Esophagus muscularis mucosa (tissue), 4 donors: ENCODE results near the gene CALB2. TPM values are rescaled to one million over a fixed set of nuclear protein-coding genes. Genes with fewer than 3 reads are reported as not detected.

Source experiments
- DNase-seq: peaks from one replicate; pipeline ENCODE4 v3.0.0-alpha.2; 2017; ENCODE audit errors: extremely low spot score
- H3K27ac ChIP-seq, 4 donors: fragments of 200-600 bp; sonication (generic); replicated peaks in 1 of 4; 1 replicate in 3 of 4; 2 replicates in 1 of 4; pipeline ENCODE4 v1.5.1; 2016 to 2019; ENCODE audit warnings: mild to moderate bottlenecking in 1 of 4
- H3K27me3 ChIP-seq, 4 donors: fragments of 200-600 bp; sonication (generic); one replicate each; pipeline versions ENCODE4 v1.5.1 to v1.6.0; 2016 to 2019
- H3K36me3 ChIP-seq, 4 donors: fragments of 200-600 bp; sonication (generic); one replicate each; pipeline ENCODE4 v1.5.1; 2016 to 2019
- H3K4me1 ChIP-seq, 4 donors: fragments of 200-600 bp; sonication (generic); one replicate each; pipeline ENCODE4 v1.5.1; 2016 to 2019
- H3K4me3 ChIP-seq, 4 donors: fragments of 200-600 bp; sonication (generic); 1 replicate in 2 of 4; 2 replicates in 2 of 4; pipeline ENCODE4 v1.5.1; 2016 to 2019; ENCODE audit warnings: mild to moderate bottlenecking in 4 of 4, moderate library complexity in 1 of 4
- H3K9me3 ChIP-seq, 4 donors: fragments of 200-600 bp; sonication (generic); 1 replicate in 3 of 4; 2 replicates in 1 of 4; pipeline ENCODE4 v1.5.1; 2016 to 2019
- CTCF ChIP-seq, 3 experiments: fragments of 200-600 bp in 2 of 3; fragments of 450-650 bp in 1 of 3; sonication (generic) in 2 of 3; IDR thresholded peaks; one replicate each; pipeline ENCODE4 v1.5.1; 2017 to 2019; ENCODE audit warnings: antibody characterized with exemption in 3 of 3, mild to moderate bottlenecking in 2 of 3, moderate library complexity in 1 of 3
- EP300 ChIP-seq: sonication (generic); formaldehyde crosslinking; IDR thresholded peaks from one replicate; pipeline ENCODE4 v1.6.1; 2017; ENCODE audit warnings: antibody characterized with exemption
- POLR2A ChIP-seq: fragments of 450-650 bp; IDR thresholded peaks from one replicate; pipeline ENCODE4 v1.6.1; 2017; ENCODE audit warnings: antibody characterized with exemption, moderate library complexity, mild to moderate bottlenecking, low read depth
- POLR2AphosphoS5 ChIP-seq, 2 donors: sonication (generic); formaldehyde crosslinking; IDR thresholded peaks; one replicate each; pipeline ENCODE4 v1.6.1; 2017; ENCODE audit warnings: antibody characterized with exemption in 2 of 2
- WGBS: methylation state at CpG from one replicate; pipeline ENCODE4 v1.1.5; 2018; 5-methylcytosine and 5-hydroxymethylcytosine counted together
- intact Hi-C: fragments of 100-400 bp; cut with DNase I; formaldehyde crosslinking; loops from one replicate; pipeline ENCODE4 v1.15.1; 2023
- total RNA-seq, 4 donors: library from RNA; depleted of rRNA; stranded (reverse); fragments of >200 nt; gene quantifications; one replicate each; pipeline versions ENCODE4 v1.1.0 to v1.2.1, GENCODE V29; 2016

Gene CALB2
- total RNA-seq, 4 donors from 2014 or later, result 0.71 to 3.6 (median 2.4) TPM

DNA sequence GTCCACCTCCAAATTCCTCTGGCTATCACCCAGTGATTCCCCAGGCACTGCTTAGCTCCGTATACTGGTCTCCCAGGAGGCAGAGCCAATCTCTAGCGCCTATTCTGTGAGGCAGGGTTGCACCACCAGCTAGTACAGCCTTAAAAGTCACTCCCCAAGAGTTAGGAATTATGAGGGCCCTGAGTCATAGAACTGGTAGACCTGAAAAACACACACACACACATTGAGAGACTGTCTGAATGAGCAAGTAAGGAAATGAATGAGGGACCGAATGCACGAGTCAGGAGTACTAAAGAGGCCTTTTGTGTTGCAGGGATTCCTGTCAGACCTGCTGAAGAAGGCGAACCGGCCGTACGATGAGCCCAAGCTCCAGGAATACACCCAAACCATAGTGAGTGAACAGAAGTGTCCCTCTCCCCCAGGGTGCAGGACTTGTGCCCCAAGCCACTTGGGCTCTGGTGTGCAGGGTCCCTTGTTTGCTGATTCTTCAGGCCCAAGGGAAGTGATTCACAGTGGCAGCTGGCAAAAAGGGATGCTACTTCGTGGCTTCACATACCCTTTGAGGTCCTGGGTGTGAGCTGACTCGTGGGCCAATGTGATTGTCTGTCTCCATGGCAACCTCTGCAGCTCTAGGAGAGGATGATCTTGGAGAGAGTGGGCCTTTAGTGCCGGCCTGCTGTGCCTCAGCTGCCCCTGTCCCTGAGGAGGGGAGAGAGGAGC, 24.7 kb downstream of the CALB2 start:
- WGBS, result 67% methylated on average over 11 of the region's 11 CpGs
- H3K36me3 ChIP-seq, result no peaks in the 10 kb centered on the region
- intact Hi-C loops, result no loop called here
- no peak overlapping the region for H3K27ac ChIP-seq
- TF ChIP-seq POLR2AphosphoS5 (IDR thresholded peaks at IDR 0.05) (no peak), POLR2A (no peak), CTCF (IDR thresholded peaks at IDR 0.05) (no peak), EP300 (no peak)
- no peaks in the 10 kb centered on the region for H3K4me1 ChIP-seq
- peaks cover 0 to 32% (median 0%) of the 10 kb centered on the region in 4 donors for H3K27me3 ChIP-seq
- no peaks in the 10 kb centered on the region for H3K9me3 ChIP-seq
- no peak for DNase-seq
- H3K4me3 ChIP-seq, result no peak overlapping the region

GRCh38 chr16:71384073-71384724, 25.7 kb downstream of the CALB2 start:
- Histone ChIP-seq H3K9me3 (no peaks in the 10 kb centered on the region), H3K4me3 (no peak overlapping the region), H3K36me3 (no peaks in the 10 kb centered on the region), H3K27me3 (peaks cover 0 to 39% (median 0%) of the 10 kb centered on the region in 4 donors), H3K27ac (no peak overlapping the region), H3K4me1 (no peaks in the 10 kb centered on the region)
- intact Hi-C loops, result no loop called here
- TF ChIP-seq POLR2A (no peak), EP300 (no peak), POLR2AphosphoS5 (IDR thresholded peaks at IDR 0.05) (no peak), CTCF (IDR thresholded peaks at IDR 0.05) (no peak)
- WGBS, result 60% methylated on average over 10 of the region's 10 CpGs
- DNase-seq, result no peak

GRCh38 chr16:71387045-71387871, 28.7 kb downstream of the CALB2 start:
- no peak overlapping the region for H3K27ac ChIP-seq
- no peaks in the 10 kb centered on the region for H3K9me3 ChIP-seq
- intact Hi-C loops, result no loop called here
- no peaks in the 10 kb centered on the region for H3K4me1 ChIP-seq
- DNase-seq, result no peak
- no peaks in the 10 kb centered on the region for H3K36me3 ChIP-seq
- no peak overlapping the region for H3K4me3 ChIP-seq
- no peak for TF ChIP-seq POLR2A
- TF ChIP-seq CTCF (IDR thresholded peaks at IDR 0.05), result no peak
- TF ChIP-seq POLR2AphosphoS5 (IDR thresholded peaks at IDR 0.05), result no peak
- no peak for TF ChIP-seq EP300
- H3K27me3 ChIP-seq, result peaks cover 0 to 38% (median 0%) of the 10 kb centered on the region in 4 donors
- WGBS, result 18% methylated on average over 9 of the region's 9 CpGs

DNA sequence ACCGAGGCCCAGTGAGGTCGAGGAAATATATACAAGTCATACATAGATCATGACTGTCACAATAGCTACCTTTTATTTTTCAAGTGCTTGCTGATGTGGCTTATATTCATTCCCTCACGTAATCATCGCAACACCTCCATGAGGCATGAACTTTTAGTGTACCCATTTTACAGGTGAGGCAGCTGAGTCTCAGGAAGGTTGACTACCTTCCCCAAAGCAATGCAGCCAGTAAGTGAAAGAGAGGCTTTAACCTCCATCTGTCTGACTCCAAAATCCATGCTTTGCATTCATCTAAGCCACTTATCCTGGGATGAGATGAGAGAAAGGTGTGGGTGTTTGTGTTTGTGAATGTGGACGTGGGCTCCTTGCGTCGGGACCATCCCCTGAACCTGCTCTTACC, 30.8 kb downstream of the CALB2 start:
- Histone ChIP-seq H3K36me3 (no peaks in the 10 kb centered on the region), H3K9me3 (no peaks in the 10 kb centered on the region), H3K27me3 (peaks cover 0 to 34% (median 0%) of the 10 kb centered on the region in 4 donors), H3K4me1 (no peaks in the 10 kb centered on the region), H3K27ac (no peak overlapping the region), H3K4me3 (no peak overlapping the region)
- intact Hi-C loops, result no loop called here
- TF ChIP-seq POLR2A (no peak), CTCF (IDR thresholded peaks at IDR 0.05) (no peak), EP300 (no peak), POLR2AphosphoS5 (IDR thresholded peaks at IDR 0.05) (no peak)
- WGBS, result 68% methylated on average over 6 of the region's 7 CpGs
- no peak for DNase-seq
